Measurements from ENCODE around the gene ZNF839.

ZNF839 gene

GRCh38 chr14:102387086-102387485 is 67.5 kb downstream of the ZNF839 start:
- TF ChIP-seq FOXP2 (optimal IDR thresholded peaks at IDR 0.05; ENCODE audit: borderline replicate concordance, extremely low read depth, extremely low read length, insufficient read depth) (no peak), SIN3A (IDR thresholded peaks at IDR 0.05; ENCODE audit: borderline replicate concordance, insufficient read depth, low read length) (no peak), REST (IDR thresholded peaks at IDR 0.05; ENCODE audit: insufficient read depth in 1 of 2, low read depth in 2 of 2, low read length in 2 of 2) (no peak), TAF1 (IDR thresholded peaks at IDR 0.05; ENCODE audit: borderline replicate concordance, insufficient read depth, low read length) (no peak), POLR2AphosphoS5 (IDR thresholded peaks at IDR 0.05; ENCODE audit: low read depth, low read length) (no peak)

GRCh38 chr14:102389246-102389645 is 69.7 kb downstream of the ZNF839 start:
- TF ChIP-seq POLR2AphosphoS5 (IDR thresholded peaks at IDR 0.05; ENCODE audit: low read depth, low read length) (no peak), REST (IDR thresholded peaks at IDR 0.05; ENCODE audit: insufficient read depth in 1 of 2, low read depth in 2 of 2, low read length in 2 of 2) (no peak), SIN3A (IDR thresholded peaks at IDR 0.05; ENCODE audit: borderline replicate concordance, insufficient read depth, low read length) (no peak), FOXP2 (optimal IDR thresholded peaks at IDR 0.05; ENCODE audit: borderline replicate concordance, extremely low read depth, extremely low read length, insufficient read depth) (no peak), TAF1 (IDR thresholded peaks at IDR 0.05; ENCODE audit: borderline replicate concordance, insufficient read depth, low read length) (no peak)

GRCh38 chr14:102390064-102390855 is 70.7 kb downstream of the ZNF839 start:
- TF ChIP-seq POLR2AphosphoS5 (IDR thresholded peaks at IDR 0.05; ENCODE audit: low read depth, low read length) (no peak), REST (IDR thresholded peaks at IDR 0.05; ENCODE audit: insufficient read depth in 1 of 2, low read depth in 2 of 2, low read length in 2 of 2) (no peak), FOXP2 (optimal IDR thresholded peaks at IDR 0.05; ENCODE audit: borderline replicate concordance, extremely low read depth, extremely low read length, insufficient read depth) (no peak), SIN3A (IDR thresholded peaks at IDR 0.05; ENCODE audit: borderline replicate concordance, insufficient read depth, low read length) (no peak), TAF1 (IDR thresholded peaks at IDR 0.05; ENCODE audit: borderline replicate concordance, insufficient read depth, low read length) (no peak)

Measured in PFSK-1 (cell line).